HepG2 (cell line): Measurements from ENCODE around the gene IQCN. TPM values are rescaled to one million over a fixed set of nuclear protein-coding genes. Genes with fewer than 3 reads are reported as not detected.

Experiments used
- CHD4 ChIP-seq: fragments of 200-600 bp; sonication (generic); IDR thresholded peaks from 2 replicates; pipeline ENCODE4 v1.7.0; 2017; ENCODE audit warnings: mild to moderate bottlenecking, low read length, borderline replicate concordance
- GFI1 ChIP-seq: sonication (generic); formaldehyde crosslinking; IDR thresholded peaks from 2 replicates; pipeline ENCODE4 v1.5.0; 2020; ENCODE audit warnings: missing genetic modification reagents, mild to moderate bottlenecking, borderline replicate concordance
- JUN ChIP-seq: sonication (generic); formaldehyde crosslinking; IDR thresholded peaks from 2 replicates; pipeline ENCODE4 v1.4.0; 2020; ENCODE audit warnings: mild to moderate bottlenecking, missing genetic modification reagents
- MTA3 ChIP-seq: sonication (generic); formaldehyde crosslinking; IDR thresholded peaks from 2 replicates; pipeline ENCODE4 v1.4.0; 2020; ENCODE audit warnings: missing genetic modification reagents
- NFATC3 ChIP-seq: sonication (generic); formaldehyde crosslinking; IDR thresholded peaks from 2 replicates; pipeline ENCODE4 v1.5.1; 2020; ENCODE audit warnings: mild to moderate bottlenecking, missing genetic modification reagents
- NKX3-1 ChIP-seq: sonication (generic); formaldehyde crosslinking; IDR thresholded peaks from 2 replicates; pipeline ENCODE4 v1.5.0; 2020; ENCODE audit warnings: missing genetic modification reagents
- RFX1 ChIP-seq: fragments of 450-650 bp; IDR thresholded peaks from 2 replicates; pipeline ENCODE4 v1.6.1; 2017
- TRIM24 ChIP-seq: sonication (generic); formaldehyde crosslinking; IDR thresholded peaks from 2 replicates; pipeline ENCODE4 v1.8.0; 2022; ENCODE audit warnings: mild to moderate bottlenecking, missing genetic modification reagents
- ZBTB40 ChIP-seq, 2 experiments: fragments of 450-650 bp in 1 of 2; sonication (generic) in 1 of 2; formaldehyde crosslinking in 1 of 2; IDR thresholded peaks; 2 replicates each; pipeline versions ENCODE4 v1.6.1 to v1.8.0; 2016 to 2022; ENCODE audit warnings: antibody characterized with exemption in 1 of 2, mild to moderate bottlenecking in 1 of 2, missing genetic modification reagents in 1 of 2
- ZBTB7B ChIP-seq: sonication (generic); formaldehyde crosslinking; IDR thresholded peaks from 2 replicates; pipeline ENCODE4 v1.4.0; 2020; ENCODE audit warnings: missing genetic modification reagents
- ZNF225 ChIP-seq: sonication (generic); formaldehyde crosslinking; IDR thresholded peaks from 2 replicates; pipeline ENCODE4 v1.4.0; 2020; ENCODE audit warnings: mild to moderate bottlenecking, missing genetic modification reagents
- polyA plus RNA-seq, 8 experiments: library from polyadenylated mRNA; depleted of rRNA in 3 of 8; stranded (reverse) in 7 of 8; unstranded in 1 of 8; fragments of >200 nt; fragmentation: Illumina TruSeq in 4 of 8; extraction: Trizol in 4 of 8; gene quantifications; 2 replicates each; pipeline versions ENCODE4 v1.2.1 to v1.2.3, GENCODE V29; 2011 to 2016; ENCODE audit warnings: low read depth in 4 of 8, missing spikeins in 1 of 8, mixed read lengths in 1 of 8; ENCODE audit not compliant: insufficient read depth in 1 of 8
- total RNA-seq, 5 experiments: library from RNA; depleted of rRNA; stranded (reverse); fragments of >200 nt; fragmentation: Illumina TruSeq; extraction: Trizol; gene quantifications; 2 replicates each; pipeline ENCODE4 v1.2.3, GENCODE V29; 2016; ENCODE audit warnings: low read depth in 1 of 5
- TF ChIP-seq, protein P1 (sequence below): sonication (generic); formaldehyde crosslinking; conservative IDR thresholded peaks from 2 replicates; pipeline ENCODE4 v1.4.0; 2020; ENCODE audit warnings: mild to moderate bottlenecking, missing genetic modification reagents, moderate library complexity
- TF ChIP-seq, protein P2 (sequence below): sonication (generic); formaldehyde crosslinking; conservative IDR thresholded peaks from 2 replicates; pipeline ENCODE4 v1.4.0; 2020; ENCODE audit warnings: missing genetic modification reagents

Gene IQCN
- total and polyA plus RNA-seq, 2 of the 13 experiments (the other 11 are each of a cell fraction or from before 2014, with no cell fraction given): 0.04 to 0.18 TPM

- peak; percentile 99 for TF ChIP-seq RFX1
- TF ChIP-seq, protein P1, sequence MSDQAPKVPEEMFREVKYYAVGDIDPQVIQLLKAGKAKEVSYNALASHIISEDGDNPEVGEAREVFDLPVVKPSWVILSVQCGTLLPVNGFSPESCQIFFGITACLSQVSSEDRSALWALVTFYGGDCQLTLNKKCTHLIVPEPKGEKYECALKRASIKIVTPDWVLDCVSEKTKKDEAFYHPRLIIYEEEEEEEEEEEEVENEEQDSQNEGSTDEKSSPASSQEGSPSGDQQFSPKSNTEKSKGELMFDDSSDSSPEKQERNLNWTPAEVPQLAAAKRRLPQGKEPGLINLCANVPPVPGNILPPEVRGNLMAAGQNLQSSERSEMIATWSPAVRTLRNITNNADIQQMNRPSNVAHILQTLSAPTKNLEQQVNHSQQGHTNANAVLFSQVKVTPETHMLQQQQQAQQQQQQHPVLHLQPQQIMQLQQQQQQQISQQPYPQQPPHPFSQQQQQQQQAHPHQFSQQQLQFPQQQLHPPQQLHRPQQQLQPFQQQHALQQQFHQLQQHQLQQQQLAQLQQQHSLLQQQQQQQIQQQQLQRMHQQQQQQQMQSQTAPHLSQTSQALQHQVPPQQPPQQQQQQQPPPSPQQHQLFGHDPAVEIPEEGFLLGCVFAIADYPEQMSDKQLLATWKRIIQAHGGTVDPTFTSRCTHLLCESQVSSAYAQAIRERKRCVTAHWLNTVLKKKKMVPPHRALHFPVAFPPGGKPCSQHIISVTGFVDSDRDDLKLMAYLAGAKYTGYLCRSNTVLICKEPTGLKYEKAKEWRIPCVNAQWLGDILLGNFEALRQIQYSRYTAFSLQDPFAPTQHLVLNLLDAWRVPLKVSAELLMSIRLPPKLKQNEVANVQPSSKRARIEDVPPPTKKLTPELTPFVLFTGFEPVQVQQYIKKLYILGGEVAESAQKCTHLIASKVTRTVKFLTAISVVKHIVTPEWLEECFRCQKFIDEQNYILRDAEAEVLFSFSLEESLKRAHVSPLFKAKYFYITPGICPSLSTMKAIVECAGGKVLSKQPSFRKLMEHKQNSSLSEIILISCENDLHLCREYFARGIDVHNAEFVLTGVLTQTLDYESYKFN (CRISPR knock-in tag): peak; percentile 51; the same call in 1 of the 2 replicates
- TF ChIP-seq JUN (CRISPR knock-in tag): peak; percentile 97
- no peak for TF ChIP-seq NFATC3 (CRISPR knock-in tag)
- no peak for TF ChIP-seq CHD4
- TF ChIP-seq GFI1: peak; percentile 42; the same call in 1 of the 2 replicates
- TF ChIP-seq NKX3-1 (CRISPR knock-in tag): no peak
- no peak for TF ChIP-seq ZBTB40 (IDR thresholded peaks at IDR 0.05)
- TF ChIP-seq ZBTB40 (CRISPR knock-in tag; IDR thresholded peaks at IDR 0.05): 0 out of 2 replicates have a peak, but pooled peaks have one; percentile 30
- no peak for TF ChIP-seq MTA3
- TF ChIP-seq, protein P2, sequence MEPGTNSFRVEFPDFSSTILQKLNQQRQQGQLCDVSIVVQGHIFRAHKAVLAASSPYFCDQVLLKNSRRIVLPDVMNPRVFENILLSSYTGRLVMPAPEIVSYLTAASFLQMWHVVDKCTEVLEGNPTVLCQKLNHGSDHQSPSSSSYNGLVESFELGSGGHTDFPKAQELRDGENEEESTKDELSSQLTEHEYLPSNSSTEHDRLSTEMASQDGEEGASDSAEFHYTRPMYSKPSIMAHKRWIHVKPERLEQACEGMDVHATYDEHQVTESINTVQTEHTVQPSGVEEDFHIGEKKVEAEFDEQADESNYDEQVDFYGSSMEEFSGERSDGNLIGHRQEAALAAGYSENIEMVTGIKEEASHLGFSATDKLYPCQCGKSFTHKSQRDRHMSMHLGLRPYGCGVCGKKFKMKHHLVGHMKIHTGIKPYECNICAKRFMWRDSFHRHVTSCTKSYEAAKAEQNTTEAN (CRISPR knock-in tag): 0 out of 2 replicates have a peak, but pooled peaks have one; percentile 54
- no peak for TF ChIP-seq TRIM24 (CRISPR knock-in tag)
- TF ChIP-seq ZNF225: no peak
- TF ChIP-seq ZBTB7B (CRISPR knock-in tag): 0 out of 2 replicates have a peak, but pooled peaks have one; percentile 6
Measured at GRCh38 chr19:18281082-18282020, 7.1 kb upstream of the IQCN start, which contains the start of gene JUND (continued).
